K562 (cell line): Measurements from ENCODE around the gene FAM222A. TPM values are rescaled to one million over a fixed set of nuclear protein-coding genes. Genes with fewer than 3 reads are reported as not detected.

Experiments
- BRF1 ChIP-seq: IDR thresholded peaks from 3 replicates; pipeline ENCODE4 v1.6.1; 2011; ENCODE audit warnings: borderline replicate concordance, mild to moderate bottlenecking; ENCODE audit not compliant: insufficient read length; ENCODE audit errors: extremely low read depth
- DLX4 ChIP-seq: fragments of 250-450 bp; sonication (Bioruptor Pico); IDR thresholded peaks from 2 replicates; pipeline ENCODE4 v1.6.1; 2021; ENCODE audit warnings: mild to moderate bottlenecking
- ETS2 ChIP-seq: IDR thresholded peaks from 2 replicates; pipeline ENCODE4 v1.6.1; 2016; ENCODE audit warnings: borderline replicate concordance, missing genetic modification characterization, mild to moderate bottlenecking, moderate library complexity, missing compliant biosample characterization; ENCODE audit not compliant: poor library complexity, severe bottlenecking
- GTF3C2 ChIP-seq: IDR thresholded peaks from 3 replicates; pipeline ENCODE4 v1.6.1; 2011; ENCODE audit warnings: borderline replicate concordance, mild to moderate bottlenecking, moderate library complexity; ENCODE audit not compliant: insufficient read length; ENCODE audit errors: extremely low read depth
- HDAC6 ChIP-seq: IDR thresholded peaks from 2 replicates; pipeline ENCODE4 v1.6.1; 2012; ENCODE audit warnings: low read depth, mild to moderate bottlenecking, control low read depth, inconsistent platforms, low read length, moderate library complexity
- HNRNPH1 ChIP-seq: fragments of 200-400 bp; formaldehyde crosslinking; optimal IDR thresholded peaks from 2 replicates; pipeline ENCODE3; 2017; ENCODE audit warnings: low read depth, mild to moderate bottlenecking, low read length, moderate library complexity
- HNRNPUL1 ChIP-seq: fragments of 200-400 bp; formaldehyde crosslinking; IDR thresholded peaks from 2 replicates; pipeline ENCODE4 v1.6.1; 2017; ENCODE audit warnings: low read length
- MIER1 ChIP-seq: fragments of 450-650 bp; IDR thresholded peaks from 2 replicates; pipeline ENCODE4 v1.6.1; 2016; ENCODE audit warnings: antibody characterized with exemption, mild to moderate bottlenecking, low read depth
- RBM34 ChIP-seq: fragments of 200-400 bp; formaldehyde crosslinking; IDR thresholded peaks from 2 replicates; pipeline ENCODE4 v1.6.1; 2018; ENCODE audit warnings: low read length, borderline replicate concordance; ENCODE audit not compliant: insufficient read depth
- TCFL5 ChIP-seq: fragments of 250-450 bp; sonication (Bioruptor Pico); conservative IDR thresholded peaks from 2 replicates; pipeline ENCODE4 v1.6.1; 2021; ENCODE audit warnings: mild to moderate bottlenecking, moderate library complexity, matching md5 sums
- U2AF1 ChIP-seq: fragments of 200-400 bp; formaldehyde crosslinking; optimal IDR thresholded peaks from 2 replicates; pipeline ENCODE3; 2017; ENCODE audit warnings: mild to moderate bottlenecking, low read depth, low read length, moderate library complexity
- ZKSCAN3 ChIP-seq: fragments of 250-450 bp; sonication (Bioruptor Pico); IDR thresholded peaks from 2 replicates; pipeline ENCODE4 v1.4.0; 2020
- ZNF165 ChIP-seq: fragments of 250-450 bp; sonication (Bioruptor Pico); IDR thresholded peaks from 2 replicates; pipeline ENCODE4 v1.4.0; 2020; ENCODE audit warnings: borderline replicate concordance
- ZNF212 ChIP-seq: fragments of 450-650 bp; formaldehyde crosslinking; IDR thresholded peaks from 2 replicates; pipeline ENCODE4 v1.4.0; 2020; ENCODE audit warnings: mild to moderate bottlenecking
- ZNF75A ChIP-seq: fragments of 450-650 bp; formaldehyde crosslinking; IDR thresholded peaks from 2 replicates; pipeline ENCODE4 v1.4.0; 2020; ENCODE audit warnings: mild to moderate bottlenecking
- ZNF766 ChIP-seq: fragments of 200-800 bp; sonication (Bioruptor generic); conservative IDR thresholded peaks from 2 replicates; pipeline ENCODE4 v1.6.1; 2016; ENCODE audit warnings: missing genetic modification characterization, missing compliant biosample characterization
- polyA plus RNA-seq, 8 experiments: library from polyadenylated mRNA; depleted of rRNA in 4 of 8; stranded (reverse) in 5 of 8; unstranded in 3 of 8; fragments of >200 nt; fragmentation: Nextera tagmentation in 2 of 8; fragmentation: Illumina TruSeq in 1 of 8; extraction: Ambion mirVana in 2 of 8; extraction: Trizol in 1 of 8; gene quantifications; 2 replicates each; pipeline versions ENCODE4 v1.2.1 to v1.2.3, GENCODE V29; 2011 to 2014; ENCODE audit warnings: inconsistent platforms in 1 of 8, missing spikeins in 1 of 8
- total RNA-seq, 7 experiments: library from RNA; depleted of rRNA in 6 of 7; stranded (reverse); fragments of >200 nt in 6 of 7; fragmentation: Illumina TruSeq in 2 of 7; extraction: Trizol in 2 of 7; gene quantifications; 2 replicates each; pipeline versions ENCODE4 v1.2.1 to v1.2.3, GENCODE V29; 2011 to 2021; ENCODE audit warnings: low replicate concordance in 1 of 7
- TF ChIP-seq, protein P1 (sequence below): sonication (generic); formaldehyde crosslinking; IDR thresholded peaks from 2 replicates; pipeline ENCODE4 v1.8.0; 2022; ENCODE audit warnings: mild to moderate bottlenecking, missing genetic modification reagents

Gene FAM222A
- total and polyA plus RNA-seq, 9 of the 15 experiments (the other 6 are each of a cell fraction or from before 2014, with no cell fraction given), result 0.03 to 0.36 (median 0.12) TPM; not detected in 1

GRCh38 chr12:109697877-109698468, 15.7 kb upstream of the FAM222A start (continued):
- TF ChIP-seq GTF3C2 (no peak), ZNF75A (no peak), HDAC6 (no peak), U2AF1 (no peak), MIER1 (no peak), RBM34 (no peak), ETS2 (no peak), ZKSCAN3 (no peak), ZNF212 (CRISPR knock-in tag) (no peak), DLX4 (CRISPR knock-in tag) (no peak), ZNF165 (CRISPR knock-in tag) (no peak), TCFL5 (CRISPR knock-in tag) (no peak), BRF1 (no peak), ZNF766 (CRISPR knock-in tag) (no peak), HNRNPH1 (no peak), HNRNPUL1 (no peak)
- TF ChIP-seq, protein P1, sequence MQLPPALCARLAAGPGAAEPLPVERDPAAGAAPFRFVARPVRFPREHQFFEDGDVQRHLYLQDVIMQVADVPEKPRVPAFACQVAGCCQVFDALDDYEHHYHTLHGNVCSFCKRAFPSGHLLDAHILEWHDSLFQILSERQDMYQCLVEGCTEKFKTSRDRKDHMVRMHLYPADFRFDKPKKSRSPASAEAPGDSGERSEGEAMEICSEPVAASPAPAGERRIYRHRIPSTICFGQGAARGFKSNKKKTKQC (CRISPR knock-in tag), result no peak
